GM18505 (cell line): ENCODE data around the gene TRIM28.

Source experiments
- ATAC-seq: cut with Tn5 transposase; IDR thresholded peaks from one replicate; pipeline ENCODE4 v1.9.1; 2021; ENCODE audit not compliant: unreplicated experiment
- POLR2A ChIP-seq: IDR thresholded peaks from 4 replicates; pipeline ENCODE4 v1.6.1; 2011; ENCODE audit warnings: borderline replicate concordance; ENCODE audit not compliant: insufficient read depth, insufficient read length; ENCODE audit errors: extremely low read depth

Gene TRIM28

GRCh38 chr19:58549664-58550361 is 5.9 kb downstream of the TRIM28 start:
- TF ChIP-seq POLR2A: no peak
- ATAC-seq: no peak

DNA sequence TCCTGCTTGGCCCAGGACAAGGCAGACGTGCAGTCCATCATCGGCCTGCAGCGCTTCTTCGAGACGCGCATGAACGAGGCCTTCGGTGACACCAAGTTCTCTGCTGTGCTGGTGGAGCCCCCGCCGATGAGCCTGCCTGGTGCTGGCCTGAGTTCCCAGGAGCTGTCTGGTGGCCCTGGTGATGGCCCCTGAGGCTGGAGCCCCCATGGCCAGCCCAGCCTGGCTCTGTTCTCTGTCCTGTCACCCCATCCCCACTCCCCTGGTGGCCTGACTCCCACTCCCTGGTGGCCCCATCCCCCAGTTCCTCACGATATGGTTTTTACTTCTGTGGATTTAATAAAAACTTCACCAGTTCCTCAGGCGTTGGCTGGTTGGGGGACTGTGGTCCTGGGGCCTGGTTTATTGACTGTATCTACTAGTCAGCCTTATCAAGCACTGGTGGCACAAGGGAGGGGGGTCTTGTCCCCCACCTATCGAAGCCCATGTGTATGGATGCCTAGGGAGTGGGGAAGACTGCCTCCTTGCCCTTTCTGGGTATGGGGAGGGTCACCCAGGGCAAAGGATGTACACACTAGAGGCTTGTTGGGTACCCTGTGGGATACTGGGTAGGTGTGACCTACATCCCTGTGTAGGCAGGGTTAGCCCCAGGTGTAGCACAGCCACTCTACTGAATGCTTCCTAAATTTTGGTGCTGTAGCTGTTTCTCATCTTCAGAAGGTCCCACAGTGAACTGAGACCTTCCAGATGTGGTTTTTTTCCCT is 6.7 kb downstream of the TRIM28 start:
- TF ChIP-seq POLR2A: no peak
- ATAC-seq: no peak

- no peak for ATAC-seq
- TF ChIP-seq POLR2A: no peak
Observed at GRCh38 chr19:58551123-58551497, 7.2 kb downstream of the TRIM28 start.

DNA sequence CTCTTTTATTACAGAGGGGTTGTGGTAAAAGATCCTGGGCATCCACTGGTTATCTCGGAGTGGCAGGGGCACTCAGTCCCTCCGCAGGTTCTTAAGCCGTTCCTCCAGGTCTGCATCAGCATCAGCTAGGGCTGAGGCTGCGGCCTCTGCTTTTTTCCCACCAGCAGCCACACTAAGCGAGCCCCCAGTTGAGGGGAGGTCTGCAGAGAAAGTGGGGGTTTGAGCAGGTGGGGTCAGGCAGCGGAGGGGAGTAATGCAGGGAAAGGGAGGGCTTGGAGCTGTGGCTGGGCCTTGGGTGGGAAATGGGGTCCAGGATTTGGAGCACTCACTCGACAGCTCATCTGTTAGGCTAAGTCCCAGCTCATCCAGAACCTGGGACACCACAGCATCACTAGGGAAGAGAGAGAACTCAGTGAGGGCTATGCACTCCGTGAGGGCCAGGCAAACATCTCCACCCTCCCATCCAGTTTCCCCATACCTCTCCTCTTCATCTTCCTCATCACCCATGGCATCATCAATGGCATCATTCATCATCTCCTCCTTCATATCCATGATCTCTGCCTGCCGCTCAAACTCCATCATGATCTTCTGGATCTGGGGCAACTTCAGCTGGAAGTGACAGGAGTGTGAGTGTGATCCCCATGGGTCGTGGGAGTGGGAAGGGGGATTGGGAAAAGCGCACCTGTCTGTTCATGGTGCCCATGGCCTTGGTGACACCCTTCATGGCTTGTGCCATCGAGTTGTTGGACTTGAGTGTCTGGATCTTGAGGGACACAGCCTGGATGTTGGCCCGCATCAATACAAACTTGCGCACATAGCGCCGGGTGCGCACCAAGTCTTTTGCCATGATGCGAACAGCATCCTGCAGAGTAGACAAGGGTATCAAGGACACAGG is 8.0 kb downstream of the TRIM28 start:
- ATAC-seq: no peak

DNA sequence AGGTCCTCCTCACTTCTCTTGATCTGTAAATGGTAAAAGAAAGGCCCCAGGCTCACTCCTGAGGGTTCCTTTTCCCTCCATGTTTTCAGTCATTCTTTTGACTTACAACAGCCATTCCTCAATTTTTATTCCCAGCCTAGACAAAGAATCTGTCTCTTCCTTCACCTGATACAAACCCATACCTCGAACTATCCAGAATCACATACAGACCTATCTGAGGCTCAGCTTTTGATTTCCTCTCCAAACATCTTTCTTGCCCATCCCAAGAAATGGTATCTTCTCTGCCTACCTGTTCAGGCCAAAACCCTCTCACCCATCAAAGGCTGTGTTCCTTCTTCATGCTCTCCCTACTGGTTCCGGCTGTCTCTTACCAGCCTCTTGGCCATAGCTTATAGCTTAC is 8.8 kb downstream of the TRIM28 start:
- no peak for TF ChIP-seq POLR2A
- no peak for ATAC-seq

More for the DNA sequence above, 8.0 kb downstream of the TRIM28 start:
- TF ChIP-seq POLR2A: peak; percentile 9

DNA sequence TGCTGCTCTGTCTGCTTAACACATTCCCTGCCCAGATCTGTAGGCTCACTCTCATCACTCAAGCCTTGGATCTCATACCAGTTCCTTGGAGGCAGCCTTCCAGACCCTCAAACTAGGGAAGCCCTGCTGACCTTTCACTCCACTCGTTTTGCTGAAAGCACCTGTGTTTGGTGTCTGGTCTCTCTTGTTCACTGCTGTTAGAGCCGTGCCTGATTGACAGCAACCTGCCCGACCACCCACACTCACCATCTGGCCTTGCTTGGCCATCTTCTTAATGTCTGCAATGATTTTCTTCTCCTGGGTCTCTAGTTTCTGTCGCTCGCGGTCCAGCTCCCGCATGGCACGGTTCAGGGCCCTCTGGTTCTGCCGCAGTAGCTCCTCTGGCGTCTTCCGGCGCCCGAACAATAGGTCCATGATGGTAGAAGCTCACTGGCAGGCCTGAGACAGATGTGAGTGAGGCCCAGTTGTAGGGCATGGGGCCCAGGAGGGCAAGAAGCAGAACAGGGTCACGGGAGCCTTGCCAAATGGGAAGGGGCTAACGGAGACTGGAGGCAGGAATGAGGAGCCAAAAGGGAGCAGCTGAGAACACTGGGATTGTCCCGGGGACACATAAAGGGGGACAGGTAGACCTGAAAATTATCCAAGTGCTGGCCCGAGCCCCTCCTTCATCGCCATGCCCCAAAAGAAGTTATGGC is 10.1 kb downstream of the TRIM28 start:
- no peak for ATAC-seq
- TF ChIP-seq POLR2A: no peak

DNA sequence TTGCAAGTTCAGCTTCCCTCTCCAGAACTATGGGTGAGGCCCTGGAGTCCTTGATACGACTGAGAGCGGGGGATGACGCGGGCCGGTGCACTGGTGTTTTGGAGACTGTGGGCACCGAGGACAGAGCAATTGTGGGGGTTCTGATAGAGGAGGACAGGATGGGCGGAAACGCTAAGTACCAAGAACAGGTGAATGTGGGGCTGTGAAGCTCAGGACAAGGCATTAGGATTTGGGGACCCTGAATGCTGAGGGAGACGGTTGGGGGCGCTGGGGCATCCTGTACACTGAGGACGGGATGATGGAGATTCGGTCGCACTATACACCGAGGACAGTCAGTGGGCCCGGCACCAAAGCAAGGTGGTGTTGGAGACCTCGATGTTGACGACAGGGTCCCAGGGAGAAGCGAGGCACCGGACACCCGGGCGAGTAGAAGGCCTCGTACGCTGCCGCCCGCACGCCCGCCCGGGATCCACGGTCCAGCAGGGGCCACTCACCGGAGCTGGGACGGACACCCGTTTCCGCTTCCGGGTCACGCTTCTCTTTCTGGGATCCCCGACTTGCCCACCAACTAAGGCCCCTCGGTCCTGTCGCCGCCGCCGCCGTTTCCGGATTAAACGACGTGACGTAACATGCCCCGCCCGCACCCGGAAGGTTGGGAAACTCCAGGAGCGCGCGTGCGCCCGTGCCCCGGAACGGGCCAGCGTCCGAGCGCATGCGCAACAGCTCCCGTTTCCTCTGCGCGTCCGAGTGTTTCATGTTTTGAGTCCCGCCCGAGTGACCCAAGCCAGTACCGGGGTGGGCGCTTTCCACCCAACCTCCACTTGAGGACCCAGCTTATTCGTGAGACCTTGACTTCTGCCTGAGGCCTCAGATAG is 10.9 kb downstream of the TRIM28 start, which contains the start of gene CHMP2A:
Gene CHMP2A (minus strand): TSS at position 612 of the 875 bp plus-strand sequence. CDS start 893 bp downstream, outside the sequence.
- peak; percentile 30 for ATAC-seq
- peak; percentile 88 for TF ChIP-seq POLR2A

GRCh38 chr19:58555369-58555885 is 11.6 kb downstream of the TRIM28 start:
- ATAC-seq: no peak
- TF ChIP-seq POLR2A: no peak

DNA sequence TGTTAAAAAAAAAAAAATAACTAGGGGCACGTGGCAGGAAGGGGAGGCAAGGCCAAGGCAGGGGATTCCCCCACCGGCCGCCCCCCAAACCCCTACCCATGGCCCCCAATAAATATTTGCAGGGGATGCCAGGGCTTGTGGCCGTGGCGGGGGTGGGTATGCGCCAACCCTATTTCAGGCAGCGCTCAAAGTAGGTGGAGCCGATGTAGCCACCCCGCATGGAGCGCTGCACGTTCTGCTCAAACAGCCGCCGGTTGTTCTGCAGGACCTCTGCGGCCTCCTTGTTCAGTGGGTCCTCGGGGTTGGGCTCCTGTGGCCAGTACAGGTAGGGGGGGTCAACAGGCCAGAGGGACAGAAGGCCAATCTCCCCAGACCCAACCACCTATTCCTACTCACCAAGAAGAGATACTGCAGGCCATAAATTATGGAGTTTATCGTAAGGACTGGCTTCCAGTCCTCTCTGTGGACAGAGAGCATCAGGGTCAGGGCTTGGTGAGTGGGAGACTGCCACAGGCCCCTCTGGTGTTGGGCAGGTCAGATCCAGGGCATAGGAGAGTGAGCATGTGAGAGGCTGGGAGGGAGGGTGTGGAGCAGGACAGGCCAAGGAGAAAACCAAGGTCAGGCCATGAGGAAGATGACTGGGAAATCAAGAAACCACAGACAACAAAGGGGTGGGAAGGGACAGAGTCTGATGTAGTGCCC is 12.2 kb downstream of the TRIM28 start:
- ATAC-seq: no peak
- no peak for TF ChIP-seq POLR2A

GRCh38 chr19:58556622-58557220 is 12.9 kb downstream of the TRIM28 start:
- TF ChIP-seq POLR2A: no peak

More at GRCh38 chr19:58556622-58557220, 12.9 kb downstream of the TRIM28 start:
- no peak for ATAC-seq
